ENCODE measurements around the gene EPHA4. TPM values are rescaled to one million over a fixed set of nuclear protein-coding genes. Genes with fewer than 3 reads are reported as not detected.

The EPHA4 gene
- polyA plus RNA-seq, 1 donor: 4.9 TPM

- H3K4me1 ChIP-seq (ENCODE audit: control insufficient read depth, insufficient read depth, low read length): no peaks in the 10 kb centered on the region
- no CpG with 5 or more reads among the region's 1 CpG for WGBS (ENCODE audit: insufficient coverage, low lambda C conversion rate)
- no peak for DNase-seq
- no peaks in the 10 kb centered on the region for H3K9me3 ChIP-seq (ENCODE audit: control insufficient read depth, low read depth, low read length)
- no peak overlapping the region for H3K27ac ChIP-seq (ENCODE audit: low read length)
- no peak overlapping the region for H3K4me3 ChIP-seq (ENCODE audit: low read length)
- H3K36me3 ChIP-seq (ENCODE audit: control insufficient read depth, insufficient read depth, low read length): no peaks in the 10 kb centered on the region
- H3K27me3 ChIP-seq (ENCODE audit: control insufficient read depth, insufficient read depth, low read length): no peaks in the 10 kb centered on the region
Observed at GRCh38 chr2:221402072-221402471, 170.0 kb downstream of the EPHA4 start.

GRCh38 chr2:221400411-221400810 lies 171.7 kb downstream of the EPHA4 start:
- H3K27me3 ChIP-seq (ENCODE audit: control insufficient read depth, insufficient read depth, low read length): no peaks in the 10 kb centered on the region
- no peak for DNase-seq
- H3K36me3 ChIP-seq (ENCODE audit: control insufficient read depth, insufficient read depth, low read length): no peaks in the 10 kb centered on the region
- no peaks in the 10 kb centered on the region for H3K4me1 ChIP-seq (ENCODE audit: control insufficient read depth, insufficient read depth, low read length)
- no peaks in the 10 kb centered on the region for H3K9me3 ChIP-seq (ENCODE audit: control insufficient read depth, low read depth, low read length)
- 100% methylated on average over 1 of the region's 4 CpGs for WGBS (ENCODE audit: insufficient coverage, low lambda C conversion rate)
- H3K27ac ChIP-seq (ENCODE audit: low read length): no peak overlapping the region
- H3K4me3 ChIP-seq (ENCODE audit: low read length): no peak overlapping the region

GRCh38 chr2:221399183-221399582 lies 172.9 kb downstream of the EPHA4 start:
- DNase-seq: no peak
- no CpG with 5 or more reads among the region's 4 CpGs for WGBS (ENCODE audit: insufficient coverage, low lambda C conversion rate)
- Histone ChIP-seq H3K27ac (ENCODE audit: low read length) (no peak overlapping the region), H3K36me3 (ENCODE audit: control insufficient read depth, insufficient read depth, low read length) (no peaks in the 10 kb centered on the region), H3K9me3 (ENCODE audit: control insufficient read depth, low read depth, low read length) (no peaks in the 10 kb centered on the region), H3K4me1 (ENCODE audit: control insufficient read depth, insufficient read depth, low read length) (no peaks in the 10 kb centered on the region), H3K4me3 (ENCODE audit: low read length) (no peak overlapping the region), H3K27me3 (ENCODE audit: control insufficient read depth, insufficient read depth, low read length) (no peaks in the 10 kb centered on the region)

- Histone ChIP-seq H3K4me3 (ENCODE audit: low read length) (no peak overlapping the region), H3K4me1 (ENCODE audit: control insufficient read depth, insufficient read depth, low read length) (no peaks in the 10 kb centered on the region), H3K9me3 (ENCODE audit: control insufficient read depth, low read depth, low read length) (no peaks in the 10 kb centered on the region), H3K27ac (ENCODE audit: low read length) (no peak overlapping the region), H3K36me3 (ENCODE audit: control insufficient read depth, insufficient read depth, low read length) (no peaks in the 10 kb centered on the region), H3K27me3 (ENCODE audit: control insufficient read depth, insufficient read depth, low read length) (no peaks in the 10 kb centered on the region)
- 100% methylated on average over 1 of the region's 1 CpG for whole genome bisulfite sequencing (ENCODE audit: insufficient coverage, low lambda C conversion rate)
- DNase-seq: no peak
Observed at GRCh38 chr2:221397187-221397586, 174.9 kb downstream of the EPHA4 start.

GRCh38 chr2:221392228-221392881 lies 179.7 kb downstream of the EPHA4 start:
- no peaks in the 10 kb centered on the region for H3K27me3 ChIP-seq (ENCODE audit: control insufficient read depth, insufficient read depth, low read length)
- DNase-seq: no peak
- H3K9me3 ChIP-seq (ENCODE audit: control insufficient read depth, low read depth, low read length): no peaks in the 10 kb centered on the region
- no peak overlapping the region for H3K4me3 ChIP-seq (ENCODE audit: low read length)
- H3K27ac ChIP-seq (ENCODE audit: low read length): no peak overlapping the region
- H3K36me3 ChIP-seq (ENCODE audit: control insufficient read depth, insufficient read depth, low read length): no peaks in the 10 kb centered on the region
- no peaks in the 10 kb centered on the region for H3K4me1 ChIP-seq (ENCODE audit: control insufficient read depth, insufficient read depth, low read length)
- WGBS (ENCODE audit: insufficient coverage, low lambda C conversion rate): no CpG with 5 or more reads among the region's 5 CpGs

GRCh38 chr2:221390878-221391277 lies 181.2 kb downstream of the EPHA4 start:
- Histone ChIP-seq H3K27me3 (ENCODE audit: control insufficient read depth, insufficient read depth, low read length) (no peaks in the 10 kb centered on the region), H3K4me1 (ENCODE audit: control insufficient read depth, insufficient read depth, low read length) (no peaks in the 10 kb centered on the region), H3K9me3 (ENCODE audit: control insufficient read depth, low read depth, low read length) (no peaks in the 10 kb centered on the region), H3K4me3 (ENCODE audit: low read length) (no peak overlapping the region), H3K27ac (ENCODE audit: low read length) (no peak overlapping the region), H3K36me3 (ENCODE audit: control insufficient read depth, insufficient read depth, low read length) (no peaks in the 10 kb centered on the region)
- DNase-seq: no peak
- WGBS (ENCODE audit: insufficient coverage, low lambda C conversion rate): no CpG with 5 or more reads among the region's 4 CpGs

GRCh38 chr2:221389904-221390303 lies 182.2 kb downstream of the EPHA4 start:
- no peak overlapping the region for H3K27ac ChIP-seq (ENCODE audit: low read length)
- WGBS (ENCODE audit: insufficient coverage, low lambda C conversion rate): no CpG with 5 or more reads among the region's 2 CpGs

GRCh38 chr2:221389421-221389820 lies 182.7 kb downstream of the EPHA4 start:
- H3K36me3 ChIP-seq (ENCODE audit: control insufficient read depth, insufficient read depth, low read length): no peaks in the 10 kb centered on the region
- WGBS (ENCODE audit: insufficient coverage, low lambda C conversion rate): no CpG with 5 or more reads among the region's 5 CpGs
- H3K4me1 ChIP-seq (ENCODE audit: control insufficient read depth, insufficient read depth, low read length): no peaks in the 10 kb centered on the region
- DNase-seq: no peak
- no peak overlapping the region for H3K27ac ChIP-seq (ENCODE audit: low read length)
- H3K27me3 ChIP-seq (ENCODE audit: control insufficient read depth, insufficient read depth, low read length): no peaks in the 10 kb centered on the region
- H3K9me3 ChIP-seq (ENCODE audit: control insufficient read depth, low read depth, low read length): no peaks in the 10 kb centered on the region
- H3K4me3 ChIP-seq (ENCODE audit: low read length): no peak overlapping the region

More at GRCh38 chr2:221389904-221390303, 182.2 kb downstream of the EPHA4 start:
- H3K27me3 ChIP-seq (ENCODE audit: control insufficient read depth, insufficient read depth, low read length): no peaks in the 10 kb centered on the region
- H3K9me3 ChIP-seq (ENCODE audit: control insufficient read depth, low read depth, low read length): no peaks in the 10 kb centered on the region
- no peak for DNase-seq
- no peaks in the 10 kb centered on the region for H3K4me1 ChIP-seq (ENCODE audit: control insufficient read depth, insufficient read depth, low read length)
- H3K36me3 ChIP-seq (ENCODE audit: control insufficient read depth, insufficient read depth, low read length): no peaks in the 10 kb centered on the region
- H3K4me3 ChIP-seq (ENCODE audit: low read length): no peak overlapping the region

- 100% methylated on average over 1 of the region's 7 CpGs for WGBS (ENCODE audit: insufficient coverage, low lambda C conversion rate)
- no peak for DNase-seq
- Histone ChIP-seq H3K9me3 (ENCODE audit: control insufficient read depth, low read depth, low read length) (no peaks in the 10 kb centered on the region), H3K27ac (ENCODE audit: low read length) (no peak overlapping the region), H3K4me3 (ENCODE audit: low read length) (no peak overlapping the region), H3K27me3 (ENCODE audit: control insufficient read depth, insufficient read depth, low read length) (no peaks in the 10 kb centered on the region), H3K36me3 (ENCODE audit: control insufficient read depth, insufficient read depth, low read length) (no peaks in the 10 kb centered on the region), H3K4me1 (ENCODE audit: control insufficient read depth, insufficient read depth, low read length) (no peaks in the 10 kb centered on the region)
Observed at GRCh38 chr2:221388891-221389290, 183.2 kb downstream of the EPHA4 start.

- H3K4me1 ChIP-seq (ENCODE audit: control insufficient read depth, insufficient read depth, low read length): no peaks in the 10 kb centered on the region
- WGBS (ENCODE audit: insufficient coverage, low lambda C conversion rate): 100% methylated on average over 1 of the region's 1 CpG
Observed at GRCh38 chr2:221385716-221386115, 186.4 kb downstream of the EPHA4 start.

GRCh38 chr2:221381928-221382488 lies 190.1 kb downstream of the EPHA4 start:
- Histone ChIP-seq H3K36me3 (ENCODE audit: control insufficient read depth, insufficient read depth, low read length) (no peaks in the 10 kb centered on the region), H3K27ac (ENCODE audit: low read length) (no peak overlapping the region), H3K9me3 (ENCODE audit: control insufficient read depth, low read depth, low read length) (no peaks in the 10 kb centered on the region), H3K4me1 (ENCODE audit: control insufficient read depth, insufficient read depth, low read length) (no peaks in the 10 kb centered on the region), H3K4me3 (ENCODE audit: low read length) (no peak overlapping the region), H3K27me3 (ENCODE audit: control insufficient read depth, insufficient read depth, low read length) (no peaks in the 10 kb centered on the region)
- DNase-seq: no peak
- WGBS (ENCODE audit: insufficient coverage, low lambda C conversion rate): 88% methylated on average over 1 of the region's 1 CpG

More at GRCh38 chr2:221385716-221386115, 186.4 kb downstream of the EPHA4 start:
- H3K36me3 ChIP-seq (ENCODE audit: control insufficient read depth, insufficient read depth, low read length): no peaks in the 10 kb centered on the region
- no peaks in the 10 kb centered on the region for H3K27me3 ChIP-seq (ENCODE audit: control insufficient read depth, insufficient read depth, low read length)
- no peak overlapping the region for H3K27ac ChIP-seq (ENCODE audit: low read length)
- H3K4me3 ChIP-seq (ENCODE audit: low read length): no peak overlapping the region
- DNase-seq: no peak
- H3K9me3 ChIP-seq (ENCODE audit: control insufficient read depth, low read depth, low read length): no peaks in the 10 kb centered on the region
